ENCODE results near the gene ZAR1L. TPM values are rescaled to one million over a fixed set of nuclear protein-coding genes. Genes with fewer than 3 reads are reported as not detected.
A peak's percentile ranks its signal among the peaks of the same experiment; 100 is the strongest.

Gene ZAR1L
- total RNA-seq, 1 donor from 2014 or later: not detected

GRCh38 chr13:32254916-32255723, 60.0 kb downstream of the ZAR1L start:
- DNase-seq: no peak

GRCh38 chr13:32254416-32254815, 60.7 kb downstream of the ZAR1L start:
- peak; percentile 42 for DNase-seq

GRCh38 chr13:32253911-32254399, 61.2 kb downstream of the ZAR1L start:
- peak; percentile 70 for DNase-seq

Other genes with a start within 250 kb of the ZAR1L start
- gene BRCA2, start 145 bp upstream of the ZAR1L start, total RNA-seq: 4.6 and 13.2 TPM in 2 replicates
- gene N4BP2L1, start 112.8 kb upstream of the ZAR1L start, total RNA-seq: 6.1 and 13.8 TPM in 2 replicates
- 98.7 and 99.7 TPM in 2 replicates for gene N4BP2L2, start 223.4 kb upstream of the ZAR1L start, total RNA-seq

All from dermis blood vessel endothelial cell (primary cell).